CD14-positive monocyte (primary cell): Measurements from ENCODE around the gene FBXL17. TPM values are rescaled to one million over a fixed set of nuclear protein-coding genes. Genes with fewer than 3 reads are reported as not detected.

Source experiments
- DNase-seq, 3 donors: peaks; one replicate each; pipeline ENCODE4 v3.0.0-alpha.2; 2011 to 2022
- H2AFZ ChIP-seq: 2 replicates; pipeline ENCODE4 v1.6.0; 2012; ENCODE audit warnings: mild to moderate bottlenecking, low read depth, low read length, inconsistent platforms; ENCODE audit not compliant: insufficient read depth, poor library complexity, severe bottlenecking
- H3K27ac ChIP-seq, 2 donors: 1 replicate in 1 of 2; 2 replicates in 1 of 2; pipeline ENCODE4 v1.5.1; 2012 to 2013; ENCODE audit warnings: low read length in 2 of 2, control low read depth in 1 of 2, inconsistent platforms in 1 of 2, low read depth in 1 of 2, mild to moderate bottlenecking in 1 of 2
- H3K27me3 ChIP-seq, 2 donors: one replicate each; pipeline versions ENCODE4 v1.6.0 to v1.6.1; 2011 to 2013; ENCODE audit warnings: low read length in 2 of 2; ENCODE audit not compliant: control insufficient read depth in 2 of 2, insufficient read depth in 2 of 2
- H3K36me3 ChIP-seq, 2 donors: replicated peaks in 1 of 2; 1 replicate in 1 of 2; 2 replicates in 1 of 2; pipeline versions ENCODE4 v1.5.1 to v1.6.1; 2012 to 2013; ENCODE audit warnings: low read length in 2 of 2, control low read depth in 1 of 2, inconsistent platforms in 1 of 2, mild to moderate bottlenecking in 1 of 2; ENCODE audit not compliant: insufficient read depth in 2 of 2, control insufficient read depth in 1 of 2
- H3K4me1 ChIP-seq, 2 donors: 1 replicate in 1 of 2; 2 replicates in 1 of 2; pipeline versions ENCODE4 v1.5.1 to v1.6.1; 2012 to 2013; ENCODE audit warnings: low read length in 2 of 2, control low read depth in 1 of 2, inconsistent platforms in 1 of 2, mild to moderate bottlenecking in 1 of 2, moderate library complexity in 1 of 2; ENCODE audit not compliant: insufficient read depth in 2 of 2, control insufficient read depth in 1 of 2
- H3K4me2 ChIP-seq: replicated peaks from 2 replicates; pipeline ENCODE3; 2012; ENCODE audit warnings: low read length, moderate library complexity, mild to moderate bottlenecking; ENCODE audit not compliant: poor library complexity, severe bottlenecking; ENCODE audit errors: extremely low read depth
- H3K4me3 ChIP-seq, 3 experiments: fragments of 200-600 bp in 1 of 3; sonication (generic) in 1 of 3; replicated peaks in 1 of 3; 1 replicate in 2 of 3; 2 replicates in 1 of 3; pipeline ENCODE4 v1.5.1; 2011 to 2013; ENCODE audit warnings: low read length in 3 of 3, mild to moderate bottlenecking in 3 of 3, control low read depth in 2 of 3, low read depth in 2 of 3, inconsistent platforms in 1 of 3, moderate library complexity in 1 of 3
- H3K79me2 ChIP-seq: 2 replicates; pipeline ENCODE4 v1.6.0; 2012; ENCODE audit warnings: mild to moderate bottlenecking, control low read depth, inconsistent platforms, low read length, moderate library complexity; ENCODE audit not compliant: insufficient read depth
- H3K9ac ChIP-seq: 2 replicates; pipeline ENCODE4 v1.6.0; 2017; ENCODE audit warnings: low read length, mild to moderate bottlenecking; ENCODE audit not compliant: insufficient read depth, poor library complexity, severe bottlenecking
- H3K9me3 ChIP-seq, 2 donors: replicated peaks in 1 of 2; 1 replicate in 1 of 2; 2 replicates in 1 of 2; pipeline versions ENCODE4 v1.5.1 to v1.6.1; 2012 to 2013; ENCODE audit warnings: low read length in 2 of 2, control low read depth in 1 of 2; ENCODE audit not compliant: control insufficient read depth in 1 of 2, insufficient read depth in 1 of 2
- H4K20me1 ChIP-seq: 2 replicates; pipeline ENCODE4 v1.6.0; 2012; ENCODE audit warnings: mild to moderate bottlenecking, low read length, control low read depth, moderate library complexity; ENCODE audit not compliant: insufficient read depth
- H3K27ac Mint-ChIP-seq, 7 donors: one replicate each; pipeline ENCODE4 v1.8.0; 2020; ENCODE audit warnings: mild to moderate bottlenecking in 7 of 7, mixed read lengths in 7 of 7, moderate library complexity in 6 of 7, inconsistent platforms in 2 of 7
- H3K27me3 Mint-ChIP-seq, 3 donors: one replicate each; pipeline ENCODE4 v1.8.0; 2021 to 2022; ENCODE audit warnings: low read depth in 3 of 3, mild to moderate bottlenecking in 3 of 3, mixed read lengths in 3 of 3, moderate library complexity in 3 of 3, inconsistent platforms in 1 of 3
- H3K36me3 Mint-ChIP-seq, 2 donors: one replicate each; pipeline ENCODE4 v1.8.0; 2020; ENCODE audit warnings: mixed read lengths in 2 of 2, inconsistent platforms in 1 of 2, mild to moderate bottlenecking in 1 of 2
- H3K4me1 Mint-ChIP-seq: one replicate; pipeline ENCODE4 v1.8.0; 2020; ENCODE audit warnings: mild to moderate bottlenecking, mixed read lengths
- H3K4me3 Mint-ChIP-seq, 2 donors: one replicate each; pipeline ENCODE4 v1.8.0; 2020; ENCODE audit warnings: mild to moderate bottlenecking in 2 of 2, mixed read lengths in 2 of 2, moderate library complexity in 1 of 2
- H3K9me3 Mint-ChIP-seq, 7 donors: one replicate each; pipeline ENCODE4 v1.8.0; 2020 to 2022; ENCODE audit warnings: mixed read lengths in 7 of 7, mild to moderate bottlenecking in 6 of 7, moderate library complexity in 6 of 7, inconsistent platforms in 2 of 7
- WGBS: methylation state at CpG from one replicate; pipeline ENCODE4 v1.1.5; 2013; ENCODE audit warnings: missing lambda C conversion rate; ENCODE audit not compliant: insufficient coverage; 5-methylcytosine and 5-hydroxymethylcytosine counted together
- intact Hi-C, 2 donors: fragments of 100-400 bp; cut with micrococcal nuclease; formaldehyde crosslinking; loops; one replicate each; pipeline versions ENCODE4 v1.15.0 to v1.15.1; 2023
- polyA plus RNA-seq, 3 donors: library from polyadenylated mRNA; depleted of rRNA in 1 of 3; unstranded in 2 of 3; stranded (reverse) in 1 of 3; fragments of 300-500 nt in 2 of 3; fragments of >200 nt in 1 of 3; fragmentation: Illumina TruSeq in 2 of 3; gene quantifications; 1 replicate in 2 of 3; 2 replicates in 1 of 3; pipeline ENCODE4 v1.2.3, GENCODE V29; 2012 to 2021
- TF ChIP-seq, protein P1 (sequence below): fragments of 200-600 bp; IDR thresholded peaks from one replicate; pipeline ENCODE4 v1.8.0; 2022; ENCODE audit warnings: antibody characterized with exemption, mild to moderate bottlenecking

FBXL17 gene
- polyA plus RNA-seq, 3 donors, result 1.5 to 6.6 (median 2.0) TPM

DNA sequence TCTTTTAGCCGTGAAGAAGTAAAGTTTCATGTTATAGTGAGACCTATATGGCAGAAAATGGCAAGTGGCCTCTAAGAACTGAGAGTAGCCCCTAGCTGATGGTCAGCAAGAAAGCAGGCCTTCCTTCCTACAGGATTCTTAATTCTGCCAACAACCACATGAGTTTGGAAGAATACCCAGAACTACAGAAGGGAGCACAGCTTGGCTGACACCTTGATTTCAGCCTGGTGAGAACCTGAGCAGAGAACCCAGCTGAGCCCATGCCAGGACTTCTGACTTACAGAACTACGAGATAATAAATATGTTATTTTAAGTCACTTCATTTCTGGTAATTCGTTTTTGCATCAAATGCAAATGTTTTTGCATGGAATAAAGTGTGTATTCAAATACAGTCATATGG, 5.9 kb upstream of the FBXL17 start:
- no peak for DNase-seq
- Mint-ChIP-seq H3K4me1 (peaks cover 16% of the 10 kb centered on the region), H3K36me3 (no peaks in the 10 kb centered on the region), H3K9me3 (peaks cover 0 to 1% (median 0%) of the 10 kb centered on the region in 7 donors), H3K27ac (no peak overlapping the region), H3K27me3 (peaks cover 5 to 13% (median 7%) of the 10 kb centered on the region in 3 donors), H3K4me3 (no peak overlapping the region)
- Histone ChIP-seq H3K4me3 (no peak overlapping the region), H3K79me2 (no peaks in the 10 kb centered on the region), H3K27ac (no peak overlapping the region), H3K27me3 (peaks cover 0 to 4% of the 10 kb centered on the region in 2 donors), H3K4me2 (no peak overlapping the region), H2AFZ (no peak overlapping the region), H3K9me3 (no peaks in the 10 kb centered on the region), H3K36me3 (no peaks in the 10 kb centered on the region), H3K9ac (no peak overlapping the region), H4K20me1 (no peaks in the 10 kb centered on the region), H3K4me1 (peaks cover 7 to 11% of the 10 kb centered on the region in 2 donors)
- WGBS, result 100% methylated on average over 1 of the region's 3 CpGs
- TF ChIP-seq, protein P1, sequence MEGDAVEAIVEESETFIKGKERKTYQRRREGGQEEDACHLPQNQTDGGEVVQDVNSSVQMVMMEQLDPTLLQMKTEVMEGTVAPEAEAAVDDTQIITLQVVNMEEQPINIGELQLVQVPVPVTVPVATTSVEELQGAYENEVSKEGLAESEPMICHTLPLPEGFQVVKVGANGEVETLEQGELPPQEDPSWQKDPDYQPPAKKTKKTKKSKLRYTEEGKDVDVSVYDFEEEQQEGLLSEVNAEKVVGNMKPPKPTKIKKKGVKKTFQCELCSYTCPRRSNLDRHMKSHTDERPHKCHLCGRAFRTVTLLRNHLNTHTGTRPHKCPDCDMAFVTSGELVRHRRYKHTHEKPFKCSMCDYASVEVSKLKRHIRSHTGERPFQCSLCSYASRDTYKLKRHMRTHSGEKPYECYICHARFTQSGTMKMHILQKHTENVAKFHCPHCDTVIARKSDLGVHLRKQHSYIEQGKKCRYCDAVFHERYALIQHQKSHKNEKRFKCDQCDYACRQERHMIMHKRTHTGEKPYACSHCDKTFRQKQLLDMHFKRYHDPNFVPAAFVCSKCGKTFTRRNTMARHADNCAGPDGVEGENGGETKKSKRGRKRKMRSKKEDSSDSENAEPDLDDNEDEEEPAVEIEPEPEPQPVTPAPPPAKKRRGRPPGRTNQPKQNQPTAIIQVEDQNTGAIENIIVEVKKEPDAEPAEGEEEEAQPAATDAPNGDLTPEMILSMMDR, result no peak
- intact Hi-C loops, result no loop called here

DNA sequence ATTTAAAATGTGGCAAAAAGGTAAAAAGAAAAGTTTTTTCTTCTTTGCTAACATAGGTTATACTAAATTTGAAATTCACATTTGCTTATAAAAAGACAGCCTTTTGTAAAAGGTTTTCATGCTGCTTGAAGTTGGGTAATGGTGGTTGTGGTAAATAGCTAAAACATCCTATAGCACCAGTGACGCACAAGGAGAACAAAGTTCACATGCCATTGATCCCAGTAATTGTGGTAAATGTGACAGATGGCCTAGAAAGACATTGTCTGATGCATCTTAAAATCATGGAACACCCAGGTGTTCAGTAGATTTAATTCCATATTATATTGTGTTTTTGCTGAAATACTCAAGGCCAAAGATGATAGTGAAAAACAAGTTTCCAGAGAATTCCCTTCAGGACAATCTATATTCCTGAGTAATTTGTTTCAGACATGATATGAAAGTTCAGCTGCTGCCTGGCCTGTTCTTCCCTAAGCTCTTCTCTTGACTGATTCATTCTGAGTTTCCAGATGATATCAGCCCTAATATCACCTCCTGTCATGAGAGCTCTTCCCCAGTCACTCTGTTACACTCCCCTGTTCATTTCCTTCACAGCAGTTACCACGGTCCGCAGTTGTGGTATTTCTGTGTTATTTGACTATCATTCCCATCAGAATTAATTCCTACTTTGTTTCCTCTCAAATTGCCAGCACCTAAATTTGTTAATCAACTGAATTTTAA, 4.6 kb upstream of the FBXL17 start:
- Mint-ChIP-seq H3K27me3 (peaks cover 2 to 11% (median 7%) of the 10 kb centered on the region in 3 donors), H3K4me1 (peaks cover 19% of the 10 kb centered on the region), H3K4me3 (no peak overlapping the region), H3K9me3 (peaks cover 0 to 1% (median 0%) of the 10 kb centered on the region in 7 donors), H3K27ac (peak overlapping the region in 1 of 7 donors; percentile 34), H3K36me3 (no peaks in the 10 kb centered on the region)
- TF ChIP-seq, protein P1, result no peak
- H3K4me1 ChIP-seq, result peaks cover 12 to 14% of the 10 kb centered on the region in 2 donors
- H3K9ac ChIP-seq, result no peak overlapping the region
- no peak for DNase-seq
- no peaks in the 10 kb centered on the region for H4K20me1 ChIP-seq
- H3K27me3 ChIP-seq, result peaks cover 0 to under 1% of the 10 kb centered on the region in 2 donors
- no peaks in the 10 kb centered on the region for H3K36me3 ChIP-seq
- WGBS, result 100% methylated on average over 1 of the region's 3 CpGs
- H3K79me2 ChIP-seq, result no peaks in the 10 kb centered on the region
- no peak overlapping the region for H3K27ac ChIP-seq
- H3K9me3 ChIP-seq, result no peaks in the 10 kb centered on the region
- intact Hi-C loops, result no loop called here
- H3K4me3 ChIP-seq, result no peak overlapping the region
- no peak overlapping the region for H3K4me2 ChIP-seq
- H2AFZ ChIP-seq, result no peak overlapping the region
